ENCODE results near the gene VPS54. TPM values are rescaled to one million over a fixed set of nuclear protein-coding genes. Genes with fewer than 3 reads are reported as not detected.
A peak's percentile ranks its signal among the peaks of the same experiment; 100 is the strongest.

Gene VPS54, protein sequence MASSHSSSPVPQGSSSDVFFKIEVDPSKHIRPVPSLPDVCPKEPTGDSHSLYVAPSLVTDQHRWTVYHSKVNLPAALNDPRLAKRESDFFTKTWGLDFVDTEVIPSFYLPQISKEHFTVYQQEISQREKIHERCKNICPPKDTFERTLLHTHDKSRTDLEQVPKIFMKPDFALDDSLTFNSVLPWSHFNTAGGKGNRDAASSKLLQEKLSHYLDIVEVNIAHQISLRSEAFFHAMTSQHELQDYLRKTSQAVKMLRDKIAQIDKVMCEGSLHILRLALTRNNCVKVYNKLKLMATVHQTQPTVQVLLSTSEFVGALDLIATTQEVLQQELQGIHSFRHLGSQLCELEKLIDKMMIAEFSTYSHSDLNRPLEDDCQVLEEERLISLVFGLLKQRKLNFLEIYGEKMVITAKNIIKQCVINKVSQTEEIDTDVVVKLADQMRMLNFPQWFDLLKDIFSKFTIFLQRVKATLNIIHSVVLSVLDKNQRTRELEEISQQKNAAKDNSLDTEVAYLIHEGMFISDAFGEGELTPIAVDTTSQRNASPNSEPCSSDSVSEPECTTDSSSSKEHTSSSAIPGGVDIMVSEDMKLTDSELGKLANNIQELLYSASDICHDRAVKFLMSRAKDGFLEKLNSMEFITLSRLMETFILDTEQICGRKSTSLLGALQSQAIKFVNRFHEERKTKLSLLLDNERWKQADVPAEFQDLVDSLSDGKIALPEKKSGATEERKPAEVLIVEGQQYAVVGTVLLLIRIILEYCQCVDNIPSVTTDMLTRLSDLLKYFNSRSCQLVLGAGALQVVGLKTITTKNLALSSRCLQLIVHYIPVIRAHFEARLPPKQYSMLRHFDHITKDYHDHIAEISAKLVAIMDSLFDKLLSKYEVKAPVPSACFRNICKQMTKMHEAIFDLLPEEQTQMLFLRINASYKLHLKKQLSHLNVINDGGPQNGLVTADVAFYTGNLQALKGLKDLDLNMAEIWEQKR
- total RNA-seq (2014; rRNA removed; shearing (Covaris generic)): 16.9 and 19.5 TPM in 2 replicates

- DNase-seq (ENCODE audit: low read depth): peak; percentile 54
Measured at GRCh38 chr2:64019083-64019974, at the start of gene VPS54. VPS54 (minus strand) TSS chr2:64019428; CDS start chr2:63983999, 35,429 bp downstream.

DNA sequence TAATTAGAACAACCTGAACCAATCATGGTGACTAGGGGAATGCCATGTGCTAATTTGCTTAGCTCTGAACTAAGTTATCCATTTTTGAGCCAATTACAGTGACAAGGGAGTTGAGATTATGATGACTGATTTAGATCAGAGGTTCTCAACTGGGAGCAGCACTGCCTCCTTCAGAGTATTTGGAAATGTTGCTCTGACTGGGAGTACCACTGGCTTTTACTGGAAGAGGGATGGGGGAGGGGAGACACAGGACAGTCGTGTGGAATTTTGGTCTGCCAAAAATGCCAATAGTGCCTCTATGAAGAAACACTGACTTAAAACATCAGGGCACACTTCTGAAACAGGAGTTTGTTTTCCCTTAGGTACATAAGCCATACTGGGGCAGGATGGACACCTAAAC, 48.1 kb upstream of the VPS54 start:
- DNase-seq (ENCODE audit: low read depth): no peak

DNA sequence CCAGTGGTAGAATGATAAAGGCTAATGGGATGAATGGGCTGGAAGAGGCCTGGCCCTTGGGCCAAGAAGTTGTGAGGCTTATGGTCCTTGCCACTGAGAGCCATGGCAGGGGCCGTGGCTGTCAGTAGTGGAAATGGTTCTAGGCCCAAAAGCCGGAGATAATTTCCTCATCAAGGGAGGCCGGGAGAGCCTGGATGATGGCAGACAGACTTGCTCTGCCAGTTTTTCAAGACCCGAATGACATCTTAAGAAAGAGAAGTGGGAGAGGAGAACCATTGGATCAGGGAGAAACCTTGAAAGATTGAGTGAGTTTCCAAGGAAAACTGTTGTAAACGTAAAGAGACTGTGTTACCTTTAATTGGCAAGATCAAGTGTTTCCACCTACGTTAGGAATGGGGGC, 46.3 kb upstream of the VPS54 start:
- DNase-seq (ENCODE audit: low read depth): no peak

GRCh38 chr2:64063924-64064331, 44.7 kb upstream of the VPS54 start:
- DNase-seq (ENCODE audit: low read depth): peak; percentile 73

DNA sequence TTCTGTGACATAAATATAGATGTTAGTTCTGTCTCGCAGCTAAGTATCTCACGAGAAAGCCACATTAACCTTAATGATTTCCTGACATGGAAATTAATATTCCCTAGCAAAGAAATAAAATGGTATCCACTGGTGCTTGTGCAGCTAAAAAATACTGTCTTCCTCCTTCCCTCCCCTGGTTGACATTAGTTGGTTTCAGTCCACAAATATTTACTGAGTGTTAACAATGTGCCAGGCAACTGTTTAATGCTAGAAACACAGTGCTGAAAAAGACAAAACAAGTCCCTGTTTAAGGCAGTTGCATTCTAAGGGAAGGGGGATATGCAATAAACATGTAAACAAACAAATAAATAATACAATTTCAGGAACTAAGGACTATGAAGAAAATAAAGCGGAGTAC, 44.2 kb upstream of the VPS54 start:
- no peak for DNase-seq (ENCODE audit: low read depth)

DNA sequence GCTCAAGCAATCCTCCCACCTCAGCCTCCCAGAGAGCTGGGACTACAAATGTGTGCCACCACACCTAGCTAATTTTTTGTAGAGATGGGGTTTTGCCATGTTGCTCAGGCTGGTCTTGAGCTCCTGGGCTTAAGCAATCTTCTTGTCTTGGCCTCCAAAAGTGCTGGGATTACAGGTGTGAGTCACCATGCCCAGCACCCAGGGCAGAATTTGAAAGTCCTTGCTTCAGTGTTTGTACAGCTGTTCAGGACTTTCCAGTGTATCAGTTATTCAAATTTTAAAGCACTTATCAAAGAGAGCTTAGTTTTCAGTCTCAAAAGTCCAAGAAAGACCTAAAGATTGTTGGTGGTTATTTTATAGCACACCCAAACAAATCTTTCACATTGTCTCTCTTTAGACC, 43.6 kb upstream of the VPS54 start:
- DNase-seq (ENCODE audit: low read depth): peak; percentile 57

GRCh38 chr2:64059270-64059669, 40.0 kb upstream of the VPS54 start:
- DNase-seq (ENCODE audit: low read depth): no peak

DNA sequence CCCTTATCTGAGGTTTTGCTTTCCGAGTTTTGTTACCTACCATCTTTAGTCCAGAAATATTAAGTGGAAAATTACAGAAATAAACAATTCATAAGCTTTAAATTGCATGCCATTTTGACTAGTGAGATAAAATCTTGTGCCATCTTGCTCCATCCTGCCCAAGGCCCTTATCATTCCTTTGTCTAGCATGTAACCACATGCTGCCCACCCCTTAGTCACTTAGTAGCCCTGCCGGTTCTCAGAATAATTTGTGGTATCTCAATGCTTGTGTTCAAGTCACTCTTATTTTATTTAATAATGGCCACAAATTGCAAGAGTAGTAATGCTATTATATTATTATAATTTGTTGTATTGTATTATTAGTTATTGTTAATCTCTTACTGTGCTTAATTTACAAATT, 36.8 kb upstream of the VPS54 start:
- DNase-seq (ENCODE audit: low read depth): peak; percentile 30

GRCh38 chr2:64054161-64054915, 35.1 kb upstream of the VPS54 start:
- DNase-seq (ENCODE audit: low read depth): no peak

GRCh38 chr2:64052463-64053241, 33.4 kb upstream of the VPS54 start:
- no peak for DNase-seq (ENCODE audit: low read depth)

DNA sequence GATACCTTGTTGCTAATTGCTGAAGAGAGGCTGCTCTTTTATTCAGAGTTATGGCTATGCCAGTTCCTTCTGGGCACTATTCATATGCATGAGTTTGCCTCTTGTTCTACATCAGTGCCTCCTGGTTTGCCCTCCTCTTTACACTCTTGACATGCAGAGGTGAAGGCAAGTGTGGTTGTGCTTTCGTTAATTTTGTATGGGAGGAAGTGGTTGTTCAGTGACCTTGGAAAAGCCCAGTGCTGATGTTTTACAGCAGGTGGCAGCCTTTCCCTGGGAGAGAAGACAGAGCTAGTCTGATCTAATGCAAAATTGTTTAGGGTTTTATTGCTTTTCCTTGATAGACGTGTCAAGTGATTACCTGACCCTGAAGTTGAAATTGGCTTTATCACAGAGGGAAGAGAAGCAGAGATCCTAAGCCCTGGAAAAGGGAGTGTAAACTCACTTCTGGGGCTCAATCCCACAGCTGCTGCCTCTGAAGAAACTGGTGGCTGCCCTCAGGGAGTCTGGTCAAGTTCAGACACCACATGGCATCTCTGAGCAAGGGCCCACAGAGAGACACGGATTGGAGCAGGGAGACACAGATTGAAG, 30.5 kb upstream of the VPS54 start:
- peak; percentile 63 for DNase-seq (ENCODE audit: low read depth)

DNA sequence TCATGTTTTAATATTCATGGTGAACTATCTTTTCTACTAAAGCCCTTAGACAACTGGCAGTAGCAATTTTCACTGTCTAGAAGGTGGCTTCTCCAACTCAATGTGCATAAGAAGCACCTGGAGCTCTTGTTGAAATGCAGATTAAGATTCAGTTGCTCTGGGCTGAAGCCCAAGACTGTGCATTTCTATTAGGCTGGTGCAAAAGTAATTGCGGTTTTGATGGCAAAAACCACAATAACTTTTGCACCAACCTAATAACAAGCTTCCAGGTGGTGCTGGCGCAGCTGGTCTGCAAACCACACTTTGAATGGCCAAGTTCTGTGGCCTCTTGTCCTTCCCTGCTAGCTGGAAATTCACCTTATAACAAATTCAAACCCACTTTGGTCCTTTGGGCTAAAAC, 26.7 kb upstream of the VPS54 start:
- DNase-seq (ENCODE audit: low read depth): no peak

GRCh38 chr2:64040161-64040560, 20.9 kb upstream of the VPS54 start:
- no peak for DNase-seq (ENCODE audit: low read depth)

- peak; percentile 76 for DNase-seq (ENCODE audit: low read depth)
Measured at GRCh38 chr2:64036034-64036705, 16.9 kb upstream of the VPS54 start.

DNA sequence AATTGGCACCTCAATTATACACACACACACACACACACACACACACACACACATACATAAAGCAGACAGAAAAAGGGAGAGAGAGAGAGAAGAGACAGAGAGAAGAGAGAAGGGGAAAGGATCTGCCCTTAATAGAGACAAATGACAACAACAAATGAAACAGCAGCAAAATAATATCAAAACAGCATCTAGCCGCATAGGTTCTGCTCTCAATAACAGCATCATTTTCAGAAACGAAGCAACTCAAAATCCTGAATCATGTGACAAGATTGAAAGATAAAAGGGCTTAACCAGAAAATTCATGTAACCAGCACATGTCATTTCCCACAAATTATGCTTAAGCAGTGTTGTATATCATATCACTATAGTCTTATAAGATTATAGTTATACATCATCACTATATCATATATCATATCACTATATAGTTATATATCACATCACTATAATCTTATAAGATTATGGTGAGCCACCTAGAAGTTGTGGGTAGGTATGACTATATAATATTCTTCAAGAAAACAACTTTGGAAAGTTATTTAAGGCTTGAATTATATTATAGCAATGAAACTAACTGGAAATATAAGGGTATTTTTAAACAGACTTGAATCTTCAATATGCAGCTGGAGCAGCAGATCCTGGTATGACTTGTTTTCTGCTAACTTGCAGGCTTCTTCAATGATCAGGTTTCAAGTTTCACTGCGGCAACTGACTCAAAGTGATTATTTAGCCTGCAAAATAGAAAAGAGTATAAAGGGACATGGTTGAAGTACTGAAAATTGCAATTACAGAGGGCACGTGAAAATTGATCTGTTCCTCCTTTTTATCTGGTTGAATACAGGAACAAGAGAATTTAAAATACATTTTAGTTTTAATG, 16.1 kb upstream of the VPS54 start:
- DNase-seq (ENCODE audit: low read depth): no peak

- DNase-seq (ENCODE audit: low read depth): no peak
Measured at GRCh38 chr2:64029116-64029665, 10.0 kb upstream of the VPS54 start.

- DNase-seq (ENCODE audit: low read depth): no peak
Measured at GRCh38 chr2:64025741-64026140, 6.5 kb upstream of the VPS54 start.

Data from M059J (cell line).